PFSK-1 (cell line): ENCODE measurements around the gene NAPSA.

ENCODE experiments used
- POLR2AphosphoS5 ChIP-seq: IDR thresholded peaks from 2 replicates; pipeline ENCODE4 v1.6.1; 2012; ENCODE audit warnings: low read depth, mild to moderate bottlenecking, control low read depth, low read length, moderate library complexity
- REST ChIP-seq, 2 experiments: IDR thresholded peaks; 2 replicates each; pipeline versions ENCODE4 v1.6.1 to v1.8.0; 2011 to 2012; ENCODE audit warnings: low read depth in 2 of 2, low read length in 2 of 2, control low read depth in 1 of 2, inconsistent platforms in 1 of 2, mild to moderate bottlenecking in 1 of 2, moderate library complexity in 1 of 2; ENCODE audit not compliant: insufficient read depth in 1 of 2

GRCh38 chr19:50333737-50334617 is 31.5 kb downstream of the NAPSA start:
- TF ChIP-seq REST (IDR thresholded peaks at IDR 0.05; ENCODE audit: insufficient read depth in 1 of 2, low read depth in 2 of 2, low read length in 2 of 2) (no peak), POLR2AphosphoS5 (0 out of 2 replicates have a peak, but pooled peaks have one; percentile 34)
